Measurements from ENCODE around the gene KLHDC9.

Gene KLHDC9

GRCh38 chr1:161086457-161086856 is 11.7 kb upstream of the KLHDC9 start:
- TF ChIP-seq CTCF (conservative IDR thresholded peaks at IDR 0.05; ENCODE audit: low read depth) = no peak
- DNase-seq (ENCODE audit: low spot score) = no peak
- CTCF ChIA-PET = interaction anchor here (0.7 to 1.2 kb wide), 2 partner anchors 15 to 97 kb away, joined by 4 to 5 read pairs; no protein-coding TSS in a partner anchor
- no peak overlapping the region for H3K27ac ChIP-seq
- POLR2A ChIA-PET (ENCODE audit: low non-redundant PET) = interaction anchor here (0.6 kb wide), 1 partner anchor 70 kb away, joined by 3 read pairs; no protein-coding TSS in a partner anchor

DNA sequence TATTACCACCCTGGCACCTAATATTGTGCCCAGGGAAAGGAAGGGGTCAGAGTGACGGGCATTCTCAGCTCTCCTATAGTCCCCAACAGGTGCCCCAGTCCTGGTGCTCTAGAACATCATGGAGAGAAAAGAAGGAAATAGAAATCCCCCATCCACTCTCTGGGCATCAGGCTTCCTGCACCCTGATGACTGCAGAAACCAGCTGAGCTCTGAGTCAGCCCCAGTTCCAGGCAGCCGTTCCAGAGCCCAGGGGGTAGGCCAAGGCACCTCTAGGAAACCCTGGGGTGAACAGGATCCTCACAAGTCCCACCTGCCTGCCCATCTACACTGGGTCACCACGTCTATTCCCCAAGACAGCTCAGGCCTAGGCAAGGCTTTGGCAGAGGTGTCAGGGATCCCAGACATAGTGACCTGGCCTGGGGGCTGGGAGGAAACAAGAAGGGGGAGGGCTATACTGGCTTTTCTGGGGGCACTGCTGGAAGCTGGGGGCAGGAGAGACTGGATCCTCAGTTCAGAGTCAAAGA is 9.5 kb upstream of the KLHDC9 start:
- no peak for TF ChIP-seq CTCF (conservative IDR thresholded peaks at IDR 0.05; ENCODE audit: low read depth)
- H3K27ac ChIP-seq = no peak overlapping the region
- ChIA-PET POLR2A (ENCODE audit: low non-redundant PET) (interaction anchor here (1.4 kb wide), 1 partner anchor 43 kb away, joined by 3 read pairs; the partner anchor contains the start of gene USF1), CTCF (interaction anchor here (0.5 to 1.7 kb wide), 6 partner anchors 8 to 334 kb away, joined by 3 to 10 read pairs (median 3); no protein-coding TSS in a partner anchor)
- peak; percentile 69 for DNase-seq (ENCODE audit: low spot score)

DNA sequence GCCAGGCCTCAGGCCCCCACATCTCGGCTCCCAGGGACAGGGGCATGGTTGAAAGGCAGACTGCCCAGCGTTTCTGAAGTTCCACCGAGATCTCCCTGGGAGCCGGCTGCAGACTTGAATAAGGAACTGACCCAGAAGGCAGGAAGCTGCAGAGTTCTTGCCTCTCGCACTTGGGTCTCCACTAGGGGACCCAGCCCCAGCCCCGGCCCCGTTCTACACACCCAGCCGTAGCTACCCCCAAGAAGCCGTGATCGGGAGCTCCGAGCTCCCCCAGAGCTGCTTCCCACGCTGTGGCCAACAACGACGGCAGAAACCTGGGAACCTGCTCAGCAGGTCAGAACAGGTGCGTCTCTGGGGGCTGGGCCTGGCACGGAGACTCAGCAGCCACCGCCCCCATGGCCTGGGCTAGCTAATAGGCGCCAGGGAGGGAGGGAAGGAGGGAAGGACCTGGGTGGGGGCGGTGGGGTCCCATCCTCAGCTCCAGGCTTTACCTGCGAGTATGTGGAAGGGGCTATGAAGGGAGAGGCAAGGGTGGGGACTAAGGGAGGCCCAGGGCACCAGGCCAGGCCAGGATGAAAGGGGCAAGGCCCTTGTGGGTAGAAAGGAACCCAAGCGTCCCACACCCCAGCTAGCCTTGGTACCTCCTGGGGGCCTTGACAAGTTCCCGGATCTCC is 8.8 kb upstream of the KLHDC9 start, which contains the start of gene NECTIN4:
Gene NECTIN4 (minus strand): TSS at position 308 of the 674 bp plus-strand sequence. CDS start 262 bp downstream, at position 46.
- peak; percentile 70 for DNase-seq (ENCODE audit: low spot score)
- ChIA-PET CTCF (interaction anchor here (0.5 to 1.7 kb wide), 5 partner anchors 8 to 334 kb away, joined by 3 to 10 read pairs (median 3); no protein-coding TSS in a partner anchor), POLR2A (ENCODE audit: low non-redundant PET) (interaction anchor here (0.6 to 1.4 kb wide), 2 partner anchors 13 to 44 kb away, joined by 3 read pairs; partner anchors contain the start of gene USF1)
- H3K27ac ChIP-seq = no peak within 1 kb of the TSS
- TF ChIP-seq CTCF (conservative IDR thresholded peaks at IDR 0.05; ENCODE audit: low read depth) = no peak

- POLR2A ChIA-PET (ENCODE audit: low non-redundant PET) = interaction anchor here (0.6 kb wide), 1 partner anchor 13 kb away, joined by 3 read pairs; no protein-coding TSS in a partner anchor
- CTCF ChIA-PET = no interaction called here
- TF ChIP-seq CTCF (conservative IDR thresholded peaks at IDR 0.05; ENCODE audit: low read depth) = no peak
- no peak for DNase-seq (ENCODE audit: low spot score)
- H3K27ac ChIP-seq = no peak overlapping the region
Measured at GRCh38 chr1:161089938-161090337, 8.2 kb upstream of the KLHDC9 start.

DNA sequence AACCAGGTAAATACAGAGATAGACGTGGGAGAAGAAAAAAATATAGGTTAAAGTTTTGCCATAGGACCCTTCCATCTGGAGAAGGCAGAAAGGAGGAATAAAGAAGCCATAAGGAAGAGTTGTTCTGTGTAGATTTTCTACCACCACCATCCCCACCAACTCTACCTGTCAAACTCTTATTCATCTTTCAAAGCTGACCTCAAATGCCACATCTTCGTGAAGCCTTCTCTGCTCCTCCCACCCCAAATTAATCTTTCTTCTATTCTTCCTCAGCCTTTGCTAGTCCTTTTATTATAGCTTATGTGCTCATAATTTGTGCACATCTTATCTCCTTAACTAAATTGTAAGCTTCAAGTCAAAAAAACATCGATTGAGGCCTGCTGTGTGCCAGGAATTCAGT is 7.5 kb upstream of the KLHDC9 start:
- no peak for DNase-seq (ENCODE audit: low spot score)
- no peak for TF ChIP-seq CTCF (conservative IDR thresholded peaks at IDR 0.05; ENCODE audit: low read depth)
- ChIA-PET POLR2A (ENCODE audit: low non-redundant PET) (no interaction called here), CTCF (no interaction called here)
- H3K27ac ChIP-seq = no peak overlapping the region

DNA sequence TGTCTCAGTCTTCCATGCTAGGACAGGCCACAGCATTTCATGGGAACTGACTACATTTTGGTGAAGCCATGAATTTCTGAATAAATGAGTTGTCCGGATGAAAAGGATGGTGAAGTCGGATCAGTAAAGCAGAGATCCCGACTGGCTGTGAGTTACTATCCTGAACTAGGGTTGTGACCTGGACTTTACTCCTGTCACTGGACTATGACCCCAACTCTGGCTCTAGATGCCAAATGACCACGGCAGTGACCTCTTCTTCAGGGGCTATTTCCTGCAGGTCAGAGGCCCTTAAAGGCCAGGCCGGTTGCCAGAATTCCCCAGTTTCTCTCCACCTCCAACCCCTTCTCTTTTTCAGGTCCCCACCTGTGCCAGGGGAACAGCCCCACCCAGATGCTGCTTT is 7.1 kb upstream of the KLHDC9 start:
- no peak for TF ChIP-seq CTCF (conservative IDR thresholded peaks at IDR 0.05; ENCODE audit: low read depth)
- DNase-seq (ENCODE audit: low spot score) = no peak
- no peak overlapping the region for H3K27ac ChIP-seq
- ChIA-PET POLR2A (ENCODE audit: low non-redundant PET) (no interaction called here), CTCF (no interaction called here)
